Mesothelial cell of epicardium (in vitro differentiated cells): ENCODE results near the gene DENND5B. TPM values are rescaled to one million over a fixed set of nuclear protein-coding genes. Genes with fewer than 3 reads are reported as not detected.

ENCODE experiments used
- DNase-seq, 2 experiments: peaks; one replicate each; pipeline ENCODE4 v3.0.0; 2021; ENCODE audit warnings: low spot score in 2 of 2; ENCODE audit not compliant: unreplicated experiment in 2 of 2
- H3K27ac Mint-ChIP-seq: 2 replicates; pipeline ENCODE4 v1.8.0; 2021; ENCODE audit warnings: mixed read lengths
- H3K27me3 Mint-ChIP-seq: 2 replicates; pipeline ENCODE4 v1.8.0; 2021; ENCODE audit warnings: low read depth, mixed read lengths
- H3K36me3 Mint-ChIP-seq: 2 replicates; pipeline ENCODE4 v1.8.0; 2021; ENCODE audit warnings: mixed read lengths
- H3K4me1 Mint-ChIP-seq: 2 replicates; pipeline ENCODE4 v1.8.0; 2021; ENCODE audit warnings: mixed read lengths
- H3K4me3 Mint-ChIP-seq: 2 replicates; pipeline ENCODE4 v1.8.0; 2021; ENCODE audit warnings: mild to moderate bottlenecking, moderate library complexity, mixed read lengths
- H3K9me3 Mint-ChIP-seq: 2 replicates; pipeline ENCODE4 v1.8.0; 2021; ENCODE audit warnings: mixed read lengths
- total RNA-seq: library from RNA; stranded (reverse); gene quantifications from 3 replicates; pipeline ENCODE4 v1.2.1, GENCODE V29; 2021
- TF ChIP-seq, protein P1 (sequence below): fragments of 200-600 bp; sonication (generic); IDR thresholded peaks from one replicate; pipeline ENCODE4 v1.5.0; 2021; ENCODE audit warnings: antibody characterized with exemption; ENCODE audit not compliant: unreplicated experiment

The DENND5B gene
- total RNA-seq, 1 donor from 2014 or later = 27.1 TPM

DNA sequence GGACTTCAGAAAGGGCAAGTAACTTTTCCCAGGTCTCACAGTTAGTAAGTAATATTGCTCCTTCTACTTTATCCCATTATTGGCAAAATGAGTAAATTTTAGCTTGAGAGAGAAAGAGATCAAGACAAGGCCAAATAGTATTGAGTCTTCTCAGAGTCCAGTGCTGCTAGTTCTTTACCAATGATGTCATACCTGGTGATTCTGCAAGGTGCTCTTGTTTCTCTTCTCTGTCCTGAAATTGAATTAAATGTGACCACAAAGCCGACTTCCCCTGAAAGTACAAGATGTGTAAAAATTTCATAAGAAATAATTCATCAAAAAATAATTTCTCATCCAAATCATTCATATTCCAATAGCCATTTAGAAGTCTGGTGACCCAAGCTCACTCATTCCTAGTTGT, 167.5 kb downstream of the DENND5B start:
- Mint-ChIP-seq H3K36me3 (peaks cover 25% of the 10 kb centered on the region), H3K27me3 (no peaks in the 10 kb centered on the region), H3K9me3 (no peaks in the 10 kb centered on the region), H3K4me1 (peaks cover 6% of the 10 kb centered on the region), H3K4me3 (no peak overlapping the region), H3K27ac (no peak overlapping the region)
- TF ChIP-seq, protein P1, sequence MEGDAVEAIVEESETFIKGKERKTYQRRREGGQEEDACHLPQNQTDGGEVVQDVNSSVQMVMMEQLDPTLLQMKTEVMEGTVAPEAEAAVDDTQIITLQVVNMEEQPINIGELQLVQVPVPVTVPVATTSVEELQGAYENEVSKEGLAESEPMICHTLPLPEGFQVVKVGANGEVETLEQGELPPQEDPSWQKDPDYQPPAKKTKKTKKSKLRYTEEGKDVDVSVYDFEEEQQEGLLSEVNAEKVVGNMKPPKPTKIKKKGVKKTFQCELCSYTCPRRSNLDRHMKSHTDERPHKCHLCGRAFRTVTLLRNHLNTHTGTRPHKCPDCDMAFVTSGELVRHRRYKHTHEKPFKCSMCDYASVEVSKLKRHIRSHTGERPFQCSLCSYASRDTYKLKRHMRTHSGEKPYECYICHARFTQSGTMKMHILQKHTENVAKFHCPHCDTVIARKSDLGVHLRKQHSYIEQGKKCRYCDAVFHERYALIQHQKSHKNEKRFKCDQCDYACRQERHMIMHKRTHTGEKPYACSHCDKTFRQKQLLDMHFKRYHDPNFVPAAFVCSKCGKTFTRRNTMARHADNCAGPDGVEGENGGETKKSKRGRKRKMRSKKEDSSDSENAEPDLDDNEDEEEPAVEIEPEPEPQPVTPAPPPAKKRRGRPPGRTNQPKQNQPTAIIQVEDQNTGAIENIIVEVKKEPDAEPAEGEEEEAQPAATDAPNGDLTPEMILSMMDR = no peak
- no peak for DNase-seq

DNA sequence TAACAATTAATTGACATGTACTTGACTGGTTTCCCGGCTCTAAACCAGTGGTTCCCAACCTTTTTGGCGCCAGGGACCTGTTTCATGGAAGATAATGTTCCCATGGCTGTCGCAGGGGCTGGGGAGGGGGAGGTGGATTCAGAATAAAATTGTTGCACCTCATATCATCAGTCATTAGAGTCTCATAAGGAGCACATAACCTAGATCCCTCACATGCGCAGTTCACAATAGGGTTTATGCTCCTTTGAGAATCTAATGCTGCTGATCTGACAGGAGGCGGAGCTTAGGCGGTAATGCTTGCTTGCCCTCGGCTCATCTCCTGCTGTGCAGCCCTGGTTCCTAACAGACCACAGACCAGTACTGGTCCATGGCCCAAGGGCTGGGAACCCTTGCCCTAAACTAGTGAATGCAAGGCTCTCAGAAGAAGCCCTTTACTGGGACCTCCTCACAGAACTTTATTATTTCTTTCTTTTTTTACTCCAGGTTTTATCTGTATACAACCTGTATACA, 178.6 kb downstream of the DENND5B start:
- Mint-ChIP-seq H3K9me3 (no peaks in the 10 kb centered on the region), H3K27ac (no peak overlapping the region), H3K4me3 (no peak overlapping the region), H3K36me3 (peaks cover 22% of the 10 kb centered on the region), H3K27me3 (no peaks in the 10 kb centered on the region), H3K4me1 (no peaks in the 10 kb centered on the region)
- no peak for DNase-seq
- TF ChIP-seq, protein P1 = no peak

DNA sequence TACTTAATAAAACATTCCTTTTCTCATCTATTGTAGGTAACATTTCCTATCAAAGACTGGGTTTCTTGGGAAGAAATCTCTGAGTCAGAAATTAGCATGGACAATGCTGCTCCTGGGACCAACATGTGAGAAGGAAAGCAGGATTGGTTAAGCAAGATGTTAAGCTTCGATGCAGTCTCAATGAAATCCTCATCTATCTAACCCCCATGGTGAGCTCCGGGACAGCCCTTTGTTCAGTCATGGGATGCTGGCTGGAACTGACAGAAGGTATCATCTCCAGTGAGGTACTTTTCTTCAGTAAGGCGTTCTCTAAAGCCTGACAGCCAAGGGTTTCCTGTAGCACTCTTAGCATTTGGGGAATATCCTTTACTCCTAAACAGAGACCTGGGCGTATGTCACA, 182.2 kb downstream of the DENND5B start:
- no peaks in the 10 kb centered on the region for H3K4me1 Mint-ChIP-seq
- DNase-seq = no peak
- TF ChIP-seq, protein P1 = no peak
- H3K36me3 Mint-ChIP-seq = peaks cover 12% of the 10 kb centered on the region
- no peak overlapping the region for H3K27ac Mint-ChIP-seq
- no peaks in the 10 kb centered on the region for H3K27me3 Mint-ChIP-seq
- H3K4me3 Mint-ChIP-seq = no peak overlapping the region
- no peaks in the 10 kb centered on the region for H3K9me3 Mint-ChIP-seq

DNA sequence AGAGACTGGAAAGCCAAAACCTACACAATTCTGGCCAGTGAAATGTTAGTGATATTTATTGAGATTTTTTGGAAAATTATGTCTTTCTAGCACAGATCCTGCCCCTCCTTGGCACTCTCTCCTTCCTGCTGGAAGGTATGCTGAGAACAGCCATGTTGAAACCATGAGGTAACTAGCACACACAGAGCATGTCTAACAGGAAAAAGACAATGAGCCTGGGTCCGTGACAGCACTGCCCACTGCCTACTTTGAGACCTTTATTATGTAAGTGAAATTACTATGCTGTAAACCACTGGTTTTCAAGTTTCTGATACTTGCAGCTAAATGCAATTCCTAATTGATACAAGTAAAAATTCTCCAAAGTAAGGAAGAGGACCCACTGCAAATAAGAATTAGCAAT, 183.4 kb downstream of the DENND5B start:
- H3K27ac Mint-ChIP-seq = no peak overlapping the region
- H3K36me3 Mint-ChIP-seq = peaks cover 5% of the 10 kb centered on the region
- TF ChIP-seq, protein P1 = no peak
- H3K4me3 Mint-ChIP-seq = no peak overlapping the region
- H3K4me1 Mint-ChIP-seq = no peaks in the 10 kb centered on the region
- DNase-seq = no peak
- no peaks in the 10 kb centered on the region for H3K9me3 Mint-ChIP-seq
- H3K27me3 Mint-ChIP-seq = no peaks in the 10 kb centered on the region

DNA sequence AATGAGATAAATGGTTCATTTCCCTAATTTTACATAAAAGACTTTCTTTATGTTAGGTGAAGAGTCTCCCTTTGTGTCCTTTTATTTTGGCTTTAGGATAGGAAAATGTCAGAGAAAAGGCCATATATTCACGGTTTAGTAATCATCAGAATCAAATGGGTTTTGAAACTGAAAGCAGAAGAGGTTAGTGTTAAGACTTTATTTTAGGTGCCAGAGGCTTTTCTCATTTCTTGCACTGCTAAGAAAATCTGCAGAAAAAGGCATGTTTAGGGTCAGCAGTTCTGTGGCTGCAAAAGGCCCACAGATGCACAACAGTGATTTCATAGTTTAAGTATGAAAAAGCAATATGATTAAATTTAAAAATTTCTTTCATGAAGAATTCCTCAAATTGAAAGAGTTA, 184.6 kb downstream of the DENND5B start:
- H3K27ac Mint-ChIP-seq = no peak overlapping the region
- TF ChIP-seq, protein P1 = no peak
- peaks cover 5% of the 10 kb centered on the region for H3K36me3 Mint-ChIP-seq
- H3K27me3 Mint-ChIP-seq = no peaks in the 10 kb centered on the region
- no peaks in the 10 kb centered on the region for H3K9me3 Mint-ChIP-seq
- no peak for DNase-seq
- H3K4me3 Mint-ChIP-seq = no peak overlapping the region
- no peaks in the 10 kb centered on the region for H3K4me1 Mint-ChIP-seq

DNA sequence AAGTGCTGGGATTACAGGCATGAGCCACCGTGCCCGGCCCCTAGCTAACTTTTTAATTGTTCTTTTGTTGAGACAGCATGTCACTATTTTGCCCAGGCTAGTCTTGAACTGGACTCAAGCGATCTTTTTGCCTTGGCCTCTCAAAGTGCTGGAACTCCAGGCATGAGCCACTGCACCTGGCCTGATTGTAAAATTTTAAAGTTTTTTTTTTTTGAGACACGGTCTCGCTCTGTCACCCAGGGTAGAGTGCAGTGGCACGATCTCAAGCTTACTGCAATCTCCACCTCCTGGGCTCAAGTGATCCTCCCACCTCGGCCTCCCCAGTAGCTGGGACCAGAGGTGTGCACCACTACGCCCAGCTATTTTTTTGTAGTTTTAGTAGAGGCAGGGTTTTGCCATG, 185.9 kb downstream of the DENND5B start:
- Mint-ChIP-seq H3K9me3 (no peaks in the 10 kb centered on the region), H3K27ac (no peak overlapping the region), H3K4me3 (no peak overlapping the region), H3K4me1 (no peaks in the 10 kb centered on the region), H3K27me3 (no peaks in the 10 kb centered on the region), H3K36me3 (peaks cover 3% of the 10 kb centered on the region)
- TF ChIP-seq, protein P1 = no peak
- no peak for DNase-seq
